AG04449 (cell line): ENCODE data around the gene SYP.

Source experiments
- CTCF ChIA-PET: fragments of 350-600 bp; formaldehyde crosslinking; extraction: SDS; loops from one replicate; lab custom pipeline; 2021; ENCODE audit warnings: antibody characterized with exemption; lab: Yijun Ruan, JAX
- POLR2A ChIA-PET: fragments of 400-600, 350-600 bp; formaldehyde crosslinking; extraction: SDS; loops from one replicate; lab custom pipeline; 2020; ENCODE audit warnings: antibody characterized with exemption, inconsistent platforms; lab: Yijun Ruan, JAX
- DNase-seq: peaks from one replicate; pipeline ENCODE4 v3.0.0-alpha.2; 2010; ENCODE audit warnings: low read depth, low spot score
- H3K4me3 ChIP-seq: 2 replicates; pipeline ENCODE4 v1.5.1; 2011; ENCODE audit warnings: low read depth, mild to moderate bottlenecking, control low read depth, low read length
- TF ChIP-seq, protein P1 (sequence below): IDR thresholded peaks from one replicate; pipeline ENCODE4 v1.5.1; 2011; ENCODE audit warnings: mild to moderate bottlenecking, moderate library complexity, low read length, control low read depth, inconsistent platforms; ENCODE audit not compliant: insufficient read depth; ENCODE audit errors: missing control alignments

SYP gene

DNA sequence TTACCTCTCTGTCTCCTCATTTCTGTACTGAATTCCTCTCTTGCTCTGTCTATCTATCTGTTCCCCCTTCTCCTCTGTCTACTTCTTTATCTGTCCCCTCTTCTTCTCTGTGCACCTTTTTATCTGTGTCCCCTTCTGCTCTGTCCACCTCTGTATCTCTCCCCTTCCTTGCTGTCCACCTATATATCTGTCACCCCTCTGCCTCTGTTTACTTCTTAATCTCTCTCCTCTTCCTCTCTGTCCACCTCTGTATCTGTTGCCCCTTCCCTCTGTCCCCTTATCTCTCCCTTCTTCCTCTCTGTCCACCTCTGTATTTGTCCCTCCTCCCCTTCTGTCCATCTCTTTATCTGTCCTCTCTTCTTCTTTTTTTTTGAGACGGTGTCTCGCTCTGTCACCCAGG is 44.2 kb upstream of the SYP start:
- TF ChIP-seq, protein P1, sequence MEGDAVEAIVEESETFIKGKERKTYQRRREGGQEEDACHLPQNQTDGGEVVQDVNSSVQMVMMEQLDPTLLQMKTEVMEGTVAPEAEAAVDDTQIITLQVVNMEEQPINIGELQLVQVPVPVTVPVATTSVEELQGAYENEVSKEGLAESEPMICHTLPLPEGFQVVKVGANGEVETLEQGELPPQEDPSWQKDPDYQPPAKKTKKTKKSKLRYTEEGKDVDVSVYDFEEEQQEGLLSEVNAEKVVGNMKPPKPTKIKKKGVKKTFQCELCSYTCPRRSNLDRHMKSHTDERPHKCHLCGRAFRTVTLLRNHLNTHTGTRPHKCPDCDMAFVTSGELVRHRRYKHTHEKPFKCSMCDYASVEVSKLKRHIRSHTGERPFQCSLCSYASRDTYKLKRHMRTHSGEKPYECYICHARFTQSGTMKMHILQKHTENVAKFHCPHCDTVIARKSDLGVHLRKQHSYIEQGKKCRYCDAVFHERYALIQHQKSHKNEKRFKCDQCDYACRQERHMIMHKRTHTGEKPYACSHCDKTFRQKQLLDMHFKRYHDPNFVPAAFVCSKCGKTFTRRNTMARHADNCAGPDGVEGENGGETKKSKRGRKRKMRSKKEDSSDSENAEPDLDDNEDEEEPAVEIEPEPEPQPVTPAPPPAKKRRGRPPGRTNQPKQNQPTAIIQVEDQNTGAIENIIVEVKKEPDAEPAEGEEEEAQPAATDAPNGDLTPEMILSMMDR: no peak
- H3K4me3 ChIP-seq: no peak overlapping the region
- POLR2A ChIA-PET: no interaction called here
- CTCF ChIA-PET: no interaction called here
- DNase-seq: no peak

DNA sequence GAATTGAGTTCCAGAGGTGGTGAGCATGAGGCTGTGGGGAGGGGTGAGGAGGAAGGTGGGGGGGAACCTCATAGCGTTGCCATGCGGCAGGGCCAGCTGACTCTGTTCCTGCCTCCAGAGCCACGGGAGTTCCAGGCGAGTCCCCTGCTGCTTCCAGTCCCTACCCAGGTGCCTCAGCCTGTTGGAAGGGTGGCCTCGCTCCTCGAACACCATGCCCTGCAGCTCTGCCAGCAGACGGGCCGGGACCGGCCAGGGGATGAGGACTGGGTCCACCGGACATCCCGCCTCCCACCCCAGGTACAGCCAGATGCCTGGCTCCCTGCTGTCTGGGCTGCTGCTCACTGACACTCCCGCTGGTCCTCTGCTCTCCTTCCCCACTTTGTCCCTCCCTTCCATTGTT is 43.2 kb upstream of the SYP start:
- POLR2A ChIA-PET: no interaction called here
- DNase-seq: no peak
- TF ChIP-seq, protein P1: no peak
- CTCF ChIA-PET: interaction anchor here (1.5 kb wide), 1 partner anchor 51 kb away, joined by 5 read pairs; no protein-coding TSS in a partner anchor
- H3K4me3 ChIP-seq: no peak overlapping the region

DNA sequence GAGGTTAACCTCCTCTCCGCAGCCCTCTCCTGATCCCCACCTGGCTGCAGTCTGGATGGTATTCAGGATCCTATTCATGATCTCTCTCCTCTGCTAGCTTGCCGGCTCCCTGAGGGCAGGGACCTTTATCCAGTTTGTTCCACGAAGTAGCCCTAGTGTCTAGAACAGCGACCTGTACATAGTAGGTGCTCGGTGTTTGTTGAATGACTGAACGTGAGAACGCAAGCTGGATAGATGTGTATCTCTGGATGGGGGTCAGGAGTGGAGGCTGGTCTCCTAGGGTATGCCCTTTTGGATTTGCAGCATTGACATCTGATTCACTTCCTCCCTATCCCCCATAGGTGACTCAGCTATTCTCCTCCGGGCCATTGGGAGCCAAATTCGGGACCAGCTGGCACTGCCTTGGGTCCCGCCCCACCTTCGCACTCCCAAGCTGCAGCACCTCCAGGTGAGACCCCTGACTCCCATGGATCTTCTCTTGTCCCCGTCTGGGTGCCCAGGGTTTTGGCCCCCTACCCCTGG is 42.6 kb upstream of the SYP start:
- CTCF ChIA-PET: interaction anchor here (1.5 kb wide), 1 partner anchor 50 kb away, joined by 5 read pairs; no protein-coding TSS in a partner anchor
- TF ChIP-seq, protein P1: no peak
- POLR2A ChIA-PET: no interaction called here
- no peak for DNase-seq
- H3K4me3 ChIP-seq: no peak overlapping the region

DNA sequence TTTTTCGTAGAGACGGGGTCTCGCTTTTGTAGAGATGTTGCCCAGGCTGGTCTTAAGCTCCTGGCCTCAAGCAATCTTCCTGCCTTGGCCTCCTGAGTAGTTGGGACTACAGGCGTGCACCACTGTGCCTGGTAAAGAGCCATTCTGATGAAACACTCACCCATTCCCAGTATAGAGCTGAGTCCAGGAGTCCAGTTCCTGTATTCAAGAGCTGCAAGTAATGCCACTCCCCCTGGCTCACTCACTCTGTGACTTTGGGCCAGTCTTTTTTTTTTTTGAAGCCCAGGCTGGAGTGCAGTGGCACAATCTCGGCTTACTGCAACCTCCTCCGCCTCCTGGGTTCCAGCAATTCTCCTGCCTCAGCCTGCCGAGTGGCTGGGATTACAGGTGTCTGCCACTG is 38.7 kb upstream of the SYP start:
- TF ChIP-seq, protein P1: no peak
- H3K4me3 ChIP-seq: no peak overlapping the region
- ChIA-PET CTCF (no interaction called here), POLR2A (no interaction called here)
- DNase-seq: no peak

DNA sequence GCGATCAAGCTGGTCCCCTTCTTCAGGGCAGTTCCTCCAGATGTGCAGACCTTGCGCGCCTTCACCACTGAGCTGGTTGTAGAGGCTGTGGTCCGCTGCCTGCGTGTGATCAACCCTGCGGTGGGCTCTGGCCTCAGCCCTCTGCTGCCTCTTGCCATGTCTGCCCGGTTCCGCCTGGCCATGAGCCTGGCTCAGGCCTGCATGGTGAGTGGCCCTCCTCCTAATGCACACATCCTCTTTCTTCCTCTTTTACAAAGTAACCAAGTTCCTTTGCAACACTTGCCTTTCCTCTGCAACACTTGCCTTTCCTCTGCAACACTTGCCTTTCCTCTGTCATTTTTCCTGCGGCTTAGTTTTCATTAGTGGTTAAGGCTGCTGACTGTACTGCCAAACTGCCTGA is 37.1 kb upstream of the SYP start:
- no peak overlapping the region for H3K4me3 ChIP-seq
- DNase-seq: no peak
- POLR2A ChIA-PET: no interaction called here
- TF ChIP-seq, protein P1: no peak
- CTCF ChIA-PET: interaction anchor here (0.9 to 1.2 kb wide), 2 partner anchors 23 to 30 kb away, joined by 3 read pairs; no protein-coding TSS in a partner anchor

DNA sequence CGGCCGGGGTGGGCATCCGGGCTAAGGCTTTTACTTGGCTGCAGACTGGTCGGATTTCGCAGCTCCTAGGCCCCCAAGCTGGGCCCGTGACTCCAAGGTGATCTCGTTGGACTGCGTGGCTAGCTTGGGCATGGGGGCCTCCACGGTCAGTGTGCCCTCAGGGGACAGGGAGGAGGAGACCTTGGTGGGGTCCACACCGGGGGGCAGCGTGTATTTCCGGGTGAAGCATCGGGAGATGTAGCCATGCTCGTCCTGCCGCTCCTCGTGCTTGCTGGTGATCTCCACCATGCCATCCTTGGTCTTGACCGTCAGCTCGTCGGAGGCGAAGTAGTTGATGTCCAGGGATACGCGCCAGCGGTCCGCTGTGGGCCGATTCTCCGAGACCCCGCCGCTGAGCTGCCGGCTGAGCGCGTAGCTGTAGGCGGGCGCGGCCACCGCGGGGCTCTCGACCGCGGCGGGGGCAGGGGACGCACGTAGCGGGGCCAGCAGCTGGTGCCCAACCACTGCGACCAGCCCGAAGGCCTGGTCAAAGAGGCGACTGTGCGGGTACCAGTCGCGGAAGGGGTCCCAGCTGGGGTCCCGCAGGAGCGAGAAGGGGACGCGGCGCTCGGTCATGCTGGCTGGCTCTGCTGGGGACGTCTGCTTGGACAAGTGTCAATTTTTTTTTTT is 34.0 kb upstream of the SYP start:
- no peak for DNase-seq
- TF ChIP-seq, protein P1: no peak
- no peak overlapping the region for H3K4me3 ChIP-seq
- CTCF ChIA-PET: no interaction called here
- POLR2A ChIA-PET: no interaction called here
